ENCODE measurements around the gene FAM229B. TPM values are rescaled to one million over a fixed set of nuclear protein-coding genes. Genes with fewer than 3 reads are reported as not detected.

FAM229B gene
- total and polyA plus RNA-seq, 2 donors from 2014 or later, result 27.2 to 77.1 TPM

GRCh38 chr6:112114577-112115223 is 27.3 kb downstream of the FAM229B start:
- H3K4me1 ChIP-seq (ENCODE audit: control insufficient read depth in 2 of 3, insufficient read depth in 2 of 3, low read depth in 1 of 3, low read length in 3 of 3), result no peaks in the 10 kb centered on the region
- no peak for DNase-seq
- no peaks in the 10 kb centered on the region for H3K27me3 ChIP-seq (ENCODE audit: control insufficient read depth, insufficient read depth, low read length)
- intact Hi-C loops (cut with DNase I), result no loop called here
- TF ChIP-seq CTCF (IDR thresholded peaks at IDR 0.05; ENCODE audit: borderline replicate concordance, extremely low read depth, insufficient read depth), result no peak
- H3K27ac ChIP-seq (ENCODE audit: low read depth in 2 of 2, low read length in 2 of 2), result no peak overlapping the region
- H3K4me3 ChIP-seq (ENCODE audit: low read length in 3 of 3), result no peak overlapping the region
- no peaks in the 10 kb centered on the region for H3K9me3 ChIP-seq (ENCODE audit: control insufficient read depth in 2 of 3, insufficient read depth in 1 of 3, low read length in 3 of 3)
- FAIRE-seq, result no peak
- H3K36me3 ChIP-seq (ENCODE audit: control insufficient read depth in 2 of 3, insufficient read depth in 3 of 3, low read length in 3 of 3), result peaks cover 0 to 4% (median 3%) of the 10 kb centered on the region in 3 donors
- no peak overlapping the region for H3K9ac ChIP-seq (ENCODE audit: low read length in 3 of 3)

- no peak overlapping the region for H3K4me3 ChIP-seq (ENCODE audit: low read length in 3 of 3)
- no peaks in the 10 kb centered on the region for H3K4me1 ChIP-seq (ENCODE audit: control insufficient read depth in 2 of 3, insufficient read depth in 2 of 3, low read depth in 1 of 3, low read length in 3 of 3)
- TF ChIP-seq CTCF (IDR thresholded peaks at IDR 0.05; ENCODE audit: borderline replicate concordance, extremely low read depth, insufficient read depth), result no peak
- no peak for DNase-seq
- no peak overlapping the region for H3K9ac ChIP-seq (ENCODE audit: low read length in 3 of 3)
- no peak overlapping the region for H3K27ac ChIP-seq (ENCODE audit: low read depth in 2 of 2, low read length in 2 of 2)
- H3K27me3 ChIP-seq (ENCODE audit: control insufficient read depth, insufficient read depth, low read length), result no peaks in the 10 kb centered on the region
- intact Hi-C loops (cut with DNase I), result no loop called here
- FAIRE-seq, result no peak
- H3K9me3 ChIP-seq (ENCODE audit: control insufficient read depth in 2 of 3, insufficient read depth in 1 of 3, low read length in 3 of 3), result no peaks in the 10 kb centered on the region
- H3K36me3 ChIP-seq (ENCODE audit: control insufficient read depth in 2 of 3, insufficient read depth in 3 of 3, low read length in 3 of 3), result peaks cover 0 to 4% (median 3%) of the 10 kb centered on the region in 3 donors
These were observed 28.8 kb downstream of the FAM229B start for GRCh38 chr6:112116221-112116620.

GRCh38 chr6:112117554-112117953 is 30.2 kb downstream of the FAM229B start:
- no peak overlapping the region for H3K27ac ChIP-seq (ENCODE audit: low read depth in 2 of 2, low read length in 2 of 2)
- H3K27me3 ChIP-seq (ENCODE audit: control insufficient read depth, insufficient read depth, low read length), result no peaks in the 10 kb centered on the region
- H3K9me3 ChIP-seq (ENCODE audit: control insufficient read depth in 2 of 3, insufficient read depth in 1 of 3, low read length in 3 of 3), result no peaks in the 10 kb centered on the region
- no peak overlapping the region for H3K9ac ChIP-seq (ENCODE audit: low read length in 3 of 3)
- no peak for TF ChIP-seq CTCF (IDR thresholded peaks at IDR 0.05; ENCODE audit: borderline replicate concordance, extremely low read depth, insufficient read depth)
- intact Hi-C loops (cut with DNase I), result no loop called here
- H3K4me3 ChIP-seq (ENCODE audit: low read length in 3 of 3), result no peak overlapping the region
- H3K36me3 ChIP-seq (ENCODE audit: control insufficient read depth in 2 of 3, insufficient read depth in 3 of 3, low read length in 3 of 3), result peaks cover 0 to 4% (median 3%) of the 10 kb centered on the region in 3 donors
- FAIRE-seq (no peak), DNase-seq (no peak)
- H3K4me1 ChIP-seq (ENCODE audit: control insufficient read depth in 2 of 3, insufficient read depth in 2 of 3, low read depth in 1 of 3, low read length in 3 of 3), result no peaks in the 10 kb centered on the region

GRCh38 chr6:112118034-112118433 is 30.6 kb downstream of the FAM229B start:
- Histone ChIP-seq H3K9ac (ENCODE audit: low read length in 3 of 3) (no peak overlapping the region), H3K27me3 (ENCODE audit: control insufficient read depth, insufficient read depth, low read length) (no peaks in the 10 kb centered on the region), H3K4me3 (ENCODE audit: low read length in 3 of 3) (no peak overlapping the region), H3K9me3 (ENCODE audit: control insufficient read depth in 2 of 3, insufficient read depth in 1 of 3, low read length in 3 of 3) (no peaks in the 10 kb centered on the region), H3K4me1 (ENCODE audit: control insufficient read depth in 2 of 3, insufficient read depth in 2 of 3, low read depth in 1 of 3, low read length in 3 of 3) (no peaks in the 10 kb centered on the region), H3K27ac (ENCODE audit: low read depth in 2 of 2, low read length in 2 of 2) (no peak overlapping the region), H3K36me3 (ENCODE audit: control insufficient read depth in 2 of 3, insufficient read depth in 3 of 3, low read length in 3 of 3) (peaks cover 0 to 4% (median 3%) of the 10 kb centered on the region in 3 donors)
- DNase-seq (no peak), FAIRE-seq (no peak)
- no peak for TF ChIP-seq CTCF (IDR thresholded peaks at IDR 0.05; ENCODE audit: borderline replicate concordance, extremely low read depth, insufficient read depth)
- intact Hi-C loops (cut with DNase I), result no loop called here

Data from kidney (tissue), 14 donors.